Right ventricle myocardium superior (tissue), 1 donor: ENCODE measurements around the gene SNED1. TPM values are rescaled to one million over a fixed set of nuclear protein-coding genes. Genes with fewer than 3 reads are reported as not detected.
"Not testable (repeated sequence)": the region's sequence is repeated elsewhere in the genome, so short reads cannot be mapped to it uniquely, and the experiment has no call there.

Experiments
- ATAC-seq: fragments of 200-7000 bp; cut with Tn5 transposase; one replicate; pipeline ENCODE4 v1.9.1; 2020; ENCODE audit warnings: mild to moderate bottlenecking; ENCODE audit not compliant: poor library complexity
- DNase-seq: peaks from one replicate; pipeline ENCODE4 v3.0.0-alpha.2; 2020
- intact Hi-C: fragments of 100-400 bp; cut with DNase I; formaldehyde crosslinking; loops from one replicate; pipeline ENCODE4 v1.11.2; 2022
- total RNA-seq: library from RNA; stranded (reverse); fragmentation: NEBNext Ultra II Directional; extraction: Animal tissue kit (Norgen Biotek cat#: 25700); gene quantifications from one replicate; pipeline ENCODE4 v1.2.1, GENCODE V29; 2021
- donor health status: DM: no; HTN: yes; CAD: no; lungs with severe emphysema.

The SNED1 gene
- total RNA-seq, 1 donor from 2014 or later = 8.0 TPM

DNA sequence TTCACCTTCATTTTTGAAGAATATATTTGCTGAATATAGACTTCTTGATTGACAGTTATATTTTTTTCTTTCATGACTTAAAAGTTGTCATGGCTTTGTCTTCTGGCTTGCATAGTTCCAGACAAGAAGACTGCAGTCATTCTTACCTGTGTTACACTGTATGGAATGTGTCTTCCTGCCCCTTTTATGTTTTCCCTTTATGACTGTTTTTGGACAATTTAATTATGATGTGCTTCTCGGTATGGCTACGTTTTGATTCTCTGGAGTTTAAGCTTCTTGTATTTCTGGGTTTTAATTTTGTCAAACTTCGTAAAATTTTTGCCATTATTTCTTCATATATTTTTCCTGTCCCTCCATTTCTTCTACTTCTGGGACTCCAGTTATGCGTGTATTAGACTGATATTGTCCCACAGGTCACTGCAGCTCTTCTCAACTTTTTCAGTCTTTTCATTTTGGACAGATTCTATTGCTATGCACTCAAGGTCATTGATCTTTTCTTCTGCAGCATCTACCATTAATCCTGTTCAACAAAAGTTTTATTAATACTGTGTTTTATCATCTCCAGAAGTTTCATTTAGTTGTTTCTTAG is 86.5 kb downstream of the SNED1 start:
- intact Hi-C loops = no loop called here
- ATAC-seq = no peak

GRCh38 chr2:241087420-241088268 is 89.2 kb downstream of the SNED1 start:
- intact Hi-C loops = no loop called here
- no peak for ATAC-seq
- DNase-seq = no peak

More for the DNA sequence above, 86.5 kb downstream of the SNED1 start:
- no peak for DNase-seq

DNA sequence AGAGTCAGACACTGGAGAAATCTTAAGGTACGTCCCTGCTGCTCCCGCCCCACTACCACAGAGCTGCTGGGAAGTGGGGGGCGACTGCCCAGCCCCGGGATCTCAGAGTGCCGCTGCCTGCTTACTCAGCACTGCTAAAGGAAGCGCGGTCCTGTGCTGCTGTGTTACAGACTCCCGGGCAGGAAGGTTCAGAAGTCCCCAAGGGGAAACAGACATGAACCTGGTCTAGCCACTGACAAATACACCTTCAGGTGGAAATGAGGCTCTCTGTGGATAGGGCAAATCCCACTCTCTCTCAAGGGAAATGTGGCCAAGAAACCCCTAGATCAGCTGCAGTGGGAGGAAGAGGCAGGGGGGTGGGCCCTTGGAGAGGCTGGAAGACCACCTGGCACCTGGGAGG is 90.0 kb downstream of the SNED1 start:
- ATAC-seq (no peak), DNase-seq (no peak)
- intact Hi-C loops = no loop called here

- intact Hi-C loops = no loop called here
- DNase-seq (no peak), ATAC-seq (no peak)
Observed at GRCh38 chr2:241088791-241089732, 90.6 kb downstream of the SNED1 start.

DNA sequence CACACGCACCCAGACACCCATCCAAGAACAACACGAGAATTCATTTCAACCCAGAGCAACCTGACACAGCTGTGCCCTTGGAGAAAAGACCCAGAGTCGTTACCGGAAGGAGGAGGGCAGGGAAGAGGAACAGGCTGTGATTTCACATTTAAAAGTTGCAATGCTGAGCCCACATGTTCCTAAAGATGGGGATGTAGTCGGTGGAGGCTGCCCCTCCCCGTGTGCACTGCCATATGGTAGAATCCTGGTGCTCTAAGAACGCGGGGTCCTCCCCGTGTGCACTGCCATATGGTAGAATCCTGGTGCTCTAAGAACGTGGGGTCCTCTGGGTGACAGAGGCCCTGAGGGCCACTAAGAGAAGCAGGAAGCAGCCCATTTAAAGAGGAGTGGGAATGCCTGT is 92.8 kb downstream of the SNED1 start:
- ATAC-seq = no peak
- DNase-seq = no peak
- intact Hi-C loops = no loop called here

DNA sequence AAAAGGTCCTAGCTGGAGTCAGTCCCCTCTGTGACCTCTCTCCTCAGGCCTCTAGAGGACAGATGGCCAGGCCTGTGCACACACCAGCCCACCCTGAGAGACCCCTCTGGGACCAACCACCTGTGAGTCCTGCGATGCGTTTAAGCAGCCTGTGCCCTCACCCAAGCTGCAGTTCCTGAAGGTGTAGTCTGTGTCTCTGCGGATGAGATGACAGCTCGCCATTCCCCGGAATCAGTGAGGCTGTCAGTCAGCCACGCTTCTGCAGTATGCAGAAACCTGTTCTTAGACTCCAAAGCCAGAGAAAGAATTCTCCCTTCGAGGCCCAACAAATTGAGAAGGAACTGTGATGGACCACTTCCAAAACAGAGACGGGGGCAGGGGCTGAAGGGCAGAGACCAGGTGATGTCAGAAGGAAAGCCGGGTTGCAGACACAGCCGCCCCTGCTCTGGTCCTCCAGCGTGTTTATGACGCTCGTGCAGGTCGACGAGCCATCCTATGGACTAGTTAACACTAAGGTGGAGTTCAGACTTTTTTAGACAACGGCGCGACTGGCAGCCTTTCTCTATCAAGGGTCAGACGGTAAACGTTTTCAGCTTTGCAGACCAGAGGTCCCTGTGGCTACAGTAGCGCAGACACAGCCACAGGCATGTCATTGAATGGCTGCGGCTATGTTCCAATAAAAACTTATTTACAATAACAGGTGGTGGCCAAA is 93.5 kb downstream of the SNED1 start:
- ATAC-seq (no peak), DNase-seq (no peak)
- intact Hi-C loops = no loop called here

GRCh38 chr2:241092677-241093076 is 94.3 kb downstream of the SNED1 start:
- intact Hi-C loops = no loop called here
- DNase-seq (no peak), ATAC-seq (no peak)

GRCh38 chr2:241093133-241093781 is 94.8 kb downstream of the SNED1 start:
- ATAC-seq, DNase-seq, intact Hi-C loops: not testable (repeated sequence)

DNA sequence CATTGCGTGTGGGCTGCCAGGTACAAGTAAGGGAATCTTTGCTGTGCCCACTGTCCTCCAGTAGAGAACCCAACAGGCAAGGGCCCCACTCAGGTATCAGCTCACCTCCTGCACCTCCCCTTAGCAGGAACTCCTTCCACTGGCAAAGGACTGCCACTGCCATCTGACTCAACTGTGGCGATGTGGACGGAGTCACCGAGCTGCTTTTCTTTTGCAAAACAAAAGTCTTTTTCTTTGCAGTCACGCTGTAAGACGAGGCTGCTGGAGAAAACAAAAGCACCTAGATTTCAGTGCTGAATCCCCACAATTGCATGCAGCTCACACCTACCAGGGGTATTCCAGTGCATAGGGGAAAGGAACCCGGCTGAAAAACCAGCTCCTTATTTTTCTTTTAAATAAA is 95.8 kb downstream of the SNED1 start:
- DNase-seq (no peak), ATAC-seq (no peak)
- intact Hi-C loops = no loop called here

DNA sequence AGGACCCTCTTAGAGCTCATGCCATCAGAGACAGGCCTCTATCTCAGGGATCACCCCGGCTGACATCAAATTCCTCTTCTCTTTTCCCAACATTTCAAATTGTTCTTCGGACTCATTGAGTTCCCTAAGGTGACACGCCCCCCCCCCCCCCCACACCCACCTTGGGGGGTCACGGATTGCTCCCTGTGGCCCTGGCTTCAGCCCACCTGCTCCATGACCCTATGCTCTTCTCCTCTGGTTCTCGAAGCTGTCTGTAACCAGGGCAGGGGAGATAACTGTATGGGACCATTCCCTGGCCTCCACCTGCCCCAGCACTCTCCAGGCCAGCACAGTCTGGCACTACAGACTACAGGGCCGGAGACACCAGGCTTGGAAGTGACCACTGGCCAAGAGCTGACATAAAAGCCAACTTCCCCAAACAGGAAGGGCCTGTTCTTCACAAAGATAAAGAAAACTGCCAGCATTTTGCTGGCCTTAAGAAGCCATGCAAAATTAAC is 96.6 kb downstream of the SNED1 start:
- ATAC-seq = no peak
- DNase-seq = no peak
- intact Hi-C loops = no loop called here

- no peak for DNase-seq
- intact Hi-C loops = no loop called here
- ATAC-seq = no peak
Observed at GRCh38 chr2:241095594-241096290, 97.3 kb downstream of the SNED1 start.

GRCh38 chr2:241096979-241097378 is 98.6 kb downstream of the SNED1 start:
- ATAC-seq (no peak), DNase-seq (no peak)
- intact Hi-C loops = no loop called here

DNA sequence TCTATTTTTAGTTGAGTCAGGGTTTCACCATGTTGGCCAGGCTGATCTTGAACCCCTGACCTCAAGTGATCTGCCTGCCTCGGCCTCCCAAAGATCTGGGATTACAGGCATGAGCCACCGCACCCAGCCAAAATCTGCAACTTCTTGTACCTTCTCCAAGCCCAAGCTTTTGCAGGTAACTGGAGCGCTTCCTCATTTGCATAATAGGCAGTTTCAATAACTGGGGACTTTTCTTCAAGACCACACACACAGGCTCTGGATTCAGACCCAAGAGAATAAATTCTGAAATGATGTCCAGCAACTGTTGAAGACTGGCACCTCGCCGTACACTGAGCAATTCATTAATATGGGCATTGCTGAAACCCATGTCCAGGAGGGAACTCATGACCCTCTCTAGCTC is 100.8 kb downstream of the SNED1 start:
- ATAC-seq (no peak), DNase-seq (no peak)
- intact Hi-C loops = no loop called here

- ATAC-seq = peak; percentile 99
- intact Hi-C loops = no loop called here
- DNase-seq = peak; percentile 91
Observed at GRCh38 chr2:241102239-241102803, 103.9 kb downstream of the SNED1 start, which contains the start of gene MTERF4. Gene MTERF4, minus strand, starts transcription at chr2:241102287. Its CDS starts 14 bp downstream, at chr2:241102273.

DNA sequence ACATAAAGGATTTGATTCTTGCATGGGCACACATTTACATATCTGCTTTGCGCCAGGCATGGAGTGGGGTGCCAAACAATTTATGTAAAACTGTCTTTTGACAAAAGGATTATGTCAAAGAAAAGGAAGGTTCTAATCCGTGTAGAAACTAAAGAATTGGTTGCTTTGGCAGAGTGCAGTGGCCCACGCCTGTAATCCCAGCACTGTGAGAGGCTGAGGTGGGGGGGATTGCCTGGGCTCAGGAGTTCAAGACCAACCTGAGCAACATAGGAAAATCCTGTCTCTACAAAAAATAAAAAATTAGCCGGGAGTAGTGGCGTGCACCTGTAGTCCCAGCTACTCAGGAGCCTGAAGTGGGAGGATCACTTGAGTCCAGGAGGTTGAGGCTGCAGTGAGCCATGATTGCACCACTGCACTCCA is 104.8 kb downstream of the SNED1 start:
- ATAC-seq (no peak), DNase-seq (no peak)
- intact Hi-C loops = no loop called here

DNA sequence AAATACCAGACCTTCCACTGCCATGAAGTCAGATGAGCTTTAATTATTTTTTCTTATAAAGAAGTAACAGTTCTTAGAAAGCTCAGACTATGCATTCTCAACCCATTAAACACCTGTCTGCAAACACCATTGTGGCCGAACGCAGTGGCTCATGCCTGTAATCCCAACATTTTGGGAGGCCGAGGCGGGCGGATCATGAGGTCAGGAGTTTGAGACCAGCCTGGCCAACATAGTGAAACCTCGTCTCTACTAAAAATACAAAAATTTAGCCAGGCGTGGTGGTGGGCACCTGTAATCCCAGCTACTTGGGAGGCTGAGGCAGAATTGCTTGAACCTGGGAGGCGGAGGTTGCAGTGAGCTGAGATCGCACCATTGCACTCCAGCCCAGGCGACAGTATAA is 106.2 kb downstream of the SNED1 start:
- DNase-seq, intact Hi-C loops, ATAC-seq: not testable (repeated sequence)

- intact Hi-C loops = no loop called here
- DNase-seq (no peak), ATAC-seq (no peak)
Observed at GRCh38 chr2:241105641-241106040, 107.2 kb downstream of the SNED1 start.
